HG02763 (cell line): ENCODE measurements around the gene MPP4.

ENCODE experiments used
- ATAC-seq: cut with Tn5 transposase; IDR thresholded peaks from one replicate; pipeline ENCODE4 v1.9.1; 2021; ENCODE audit warnings: mild to moderate bottlenecking, moderate library complexity; ENCODE audit not compliant: unreplicated experiment

The MPP4 gene

GRCh38 chr2:201631041-201631440 lies 67.4 kb downstream of the MPP4 start:
- no peak for ATAC-seq

- ATAC-seq, result no peak
Measured at GRCh38 chr2:201630577-201630976, 67.9 kb downstream of the MPP4 start.

GRCh38 chr2:201628545-201628944 lies 69.9 kb downstream of the MPP4 start:
- ATAC-seq, result no peak

- ATAC-seq, result no peak
Measured at GRCh38 chr2:201622306-201622970, 76.0 kb downstream of the MPP4 start.

GRCh38 chr2:201621293-201621999 lies 77.0 kb downstream of the MPP4 start:
- ATAC-seq, result no peak

GRCh38 chr2:201618744-201619662 lies 79.4 kb downstream of the MPP4 start:
- no peak for ATAC-seq

- no peak for ATAC-seq
Measured at GRCh38 chr2:201608021-201608420, 90.4 kb downstream of the MPP4 start.

- ATAC-seq, result no peak
Measured at GRCh38 chr2:201607568-201607967, 90.9 kb downstream of the MPP4 start.

- no peak for ATAC-seq
Measured at GRCh38 chr2:201600906-201601305, 97.5 kb downstream of the MPP4 start.

GRCh38 chr2:201597397-201597796 lies 101.0 kb downstream of the MPP4 start:
- ATAC-seq, result no peak
